LNCaP clone FGC (cell line): ENCODE results near the gene NHERF2.

ENCODE experiments used
- DNase-seq: peaks from one replicate; pipeline ENCODE4 v3.0.0-alpha.2; 2011; ENCODE audit warnings: low read depth
- H3K4me3 ChIP-seq: 2 replicates; pipeline ENCODE4 v1.5.1; 2011; ENCODE audit warnings: mild to moderate bottlenecking, low read depth, low read length, control low read depth
- CTCF ChIP-seq: IDR thresholded peaks from 2 replicates; pipeline ENCODE4 v1.5.1; 2012; ENCODE audit warnings: mild to moderate bottlenecking; ENCODE audit not compliant: control insufficient read depth, insufficient read depth; ENCODE audit errors: extremely low read depth

The NHERF2 gene

GRCh38 chr16:2024032-2024420 lies 2.7 kb upstream of the NHERF2 start:
- H3K4me3 ChIP-seq: no peak overlapping the region
- no peak for DNase-seq
- TF ChIP-seq CTCF: no peak

DNA sequence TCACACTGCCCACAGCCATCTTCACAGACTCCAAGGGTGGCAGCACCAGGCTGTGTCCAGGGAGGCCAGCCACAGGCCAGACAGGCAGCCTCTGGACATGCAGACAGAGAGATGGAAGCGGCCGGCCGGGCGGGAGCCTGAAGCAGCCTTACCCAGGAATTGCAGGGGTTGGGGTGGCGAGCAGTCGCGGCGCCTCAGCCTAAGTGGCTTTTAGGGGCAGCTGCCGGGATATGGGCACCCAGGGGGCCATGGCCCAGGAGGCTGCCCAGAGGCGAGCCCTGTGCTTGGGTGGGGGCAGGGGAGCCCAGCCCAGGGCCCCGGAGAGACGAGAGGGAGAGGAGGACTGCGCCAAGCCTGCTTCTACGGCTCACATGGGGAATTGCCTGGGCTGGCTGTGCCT lies 1.5 kb upstream of the NHERF2 start:
- DNase-seq: no peak
- no peak overlapping the region for H3K4me3 ChIP-seq
- no peak for TF ChIP-seq CTCF

DNA sequence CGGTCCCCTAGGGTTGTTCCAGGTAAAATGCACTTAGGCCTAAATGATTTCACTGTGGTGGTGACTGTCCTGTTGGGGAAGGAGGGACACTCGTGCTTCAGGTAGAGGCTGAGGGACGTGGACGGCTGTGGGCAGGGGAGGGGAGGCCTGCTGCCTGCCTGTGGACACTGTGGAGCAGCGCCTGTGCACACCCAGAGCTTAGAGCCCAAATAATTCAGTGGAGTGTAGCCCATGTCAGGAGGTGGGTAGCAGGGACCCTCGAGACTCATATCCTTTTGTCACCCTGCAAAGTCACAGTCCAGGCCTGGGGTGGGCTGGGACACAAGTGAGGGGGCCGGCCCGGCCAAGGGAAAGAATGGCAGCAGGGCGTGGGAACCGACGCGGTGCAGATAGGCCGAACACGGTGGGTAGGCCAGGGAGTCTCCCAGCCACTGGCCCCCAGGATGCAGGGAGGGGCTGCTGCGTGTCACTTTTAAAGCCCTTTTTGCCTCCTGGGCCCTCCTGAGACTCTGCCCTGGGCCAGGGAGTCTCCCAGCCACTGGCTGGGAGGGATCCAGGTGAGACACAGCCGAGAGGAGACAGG lies 733 bp upstream of the NHERF2 start:
- TF ChIP-seq CTCF: no peak
- H3K4me3 ChIP-seq: peak overlapping the region; percentile 54
- DNase-seq: no peak

DNA sequence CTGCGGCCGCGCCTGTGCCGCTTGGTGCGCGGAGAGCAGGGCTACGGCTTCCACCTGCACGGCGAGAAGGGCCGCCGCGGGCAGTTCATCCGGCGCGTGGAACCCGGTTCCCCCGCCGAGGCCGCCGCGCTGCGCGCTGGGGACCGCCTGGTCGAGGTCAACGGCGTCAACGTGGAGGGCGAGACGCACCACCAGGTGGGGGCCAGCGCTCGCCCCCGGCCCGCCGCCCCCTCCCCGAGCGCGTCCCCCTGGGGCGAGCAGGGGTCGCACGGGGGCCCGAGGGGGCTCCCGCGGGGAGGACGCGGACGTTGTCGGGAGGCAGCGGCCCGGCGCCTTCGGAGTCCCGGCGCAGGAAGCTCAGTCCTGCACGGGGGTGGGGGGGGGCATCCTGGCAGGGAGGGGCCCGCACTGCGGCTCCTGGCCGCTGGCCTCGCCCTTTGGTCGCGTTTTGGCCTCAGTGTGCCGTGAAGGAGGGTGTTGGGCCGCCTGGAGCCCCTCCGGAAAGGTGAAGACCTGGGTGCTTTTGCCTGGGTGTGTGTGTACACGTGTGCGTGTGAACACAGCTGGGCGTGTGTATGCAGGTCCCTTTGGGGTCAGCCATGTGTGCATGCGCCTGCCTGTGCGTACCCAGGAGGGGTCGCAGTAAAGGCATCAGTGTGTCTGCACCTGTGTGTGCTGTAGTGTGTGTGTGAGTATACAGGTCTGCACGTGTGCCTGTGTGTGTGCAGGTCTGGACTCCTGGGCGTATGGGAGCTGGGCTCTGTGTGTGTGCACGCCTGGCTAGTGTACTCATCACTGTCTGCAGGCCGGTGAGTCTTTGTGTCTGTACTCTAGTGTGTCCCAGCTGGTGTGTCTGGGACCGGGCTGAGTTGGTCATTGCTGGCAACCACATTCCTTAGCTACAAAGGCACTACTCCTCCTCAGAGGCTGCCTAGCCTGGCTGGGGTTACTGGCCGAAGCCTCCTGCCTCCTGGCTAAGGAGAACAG lies 615 bp downstream of the NHERF2 start:
- peak overlapping the region; percentile 86 for H3K4me3 ChIP-seq
- 0 out of 2 replicates have a peak, but pooled peaks have one; percentile 24 for TF ChIP-seq CTCF
- no peak for DNase-seq

DNA sequence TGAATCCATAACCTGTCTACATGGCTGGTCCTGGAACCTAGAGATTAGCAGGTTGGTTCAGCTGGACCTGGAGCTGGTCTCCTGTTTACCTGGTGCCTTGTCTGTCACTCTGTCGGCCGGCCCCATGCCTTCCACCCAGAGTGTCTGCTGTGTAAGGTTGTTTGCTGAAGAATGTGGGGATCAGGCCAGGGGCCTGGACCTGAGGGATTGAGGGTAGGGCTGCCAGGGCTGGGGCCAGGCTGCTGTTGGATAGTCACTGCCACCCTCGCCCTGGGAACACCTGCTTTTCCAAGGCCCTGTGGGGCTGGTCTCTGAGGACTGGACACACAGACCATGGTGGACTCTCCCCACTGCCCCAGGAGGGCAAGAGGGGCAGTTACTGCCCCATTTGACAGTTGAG lies 1.4 kb downstream of the NHERF2 start:
- no peak for DNase-seq
- no peak for TF ChIP-seq CTCF
- H3K4me3 ChIP-seq: peak overlapping the region; percentile 86

GRCh38 chr16:2028620-2029220 lies 2.0 kb downstream of the NHERF2 start:
- no peak for DNase-seq
- H3K4me3 ChIP-seq: peak overlapping the region; percentile 86
- TF ChIP-seq CTCF: no peak
